Breast epithelium (tissue), 3 donors: Measurements from ENCODE around the gene GRIK4.

Experiments used
- POLR2A ChIP-seq: fragments of 450-650 bp; IDR thresholded peaks from one replicate; pipeline ENCODE4 v1.6.1; 2016; ENCODE audit warnings: antibody characterized with exemption, mild to moderate bottlenecking, moderate library complexity
- TF ChIP-seq, protein P1 (sequence below), 3 donors: fragments of 450-650 bp; IDR thresholded peaks; one replicate each; pipeline ENCODE4 v1.5.1; 2016 to 2017; ENCODE audit warnings: antibody characterized with exemption in 3 of 3, mild to moderate bottlenecking in 3 of 3, moderate library complexity in 3 of 3

DNA sequence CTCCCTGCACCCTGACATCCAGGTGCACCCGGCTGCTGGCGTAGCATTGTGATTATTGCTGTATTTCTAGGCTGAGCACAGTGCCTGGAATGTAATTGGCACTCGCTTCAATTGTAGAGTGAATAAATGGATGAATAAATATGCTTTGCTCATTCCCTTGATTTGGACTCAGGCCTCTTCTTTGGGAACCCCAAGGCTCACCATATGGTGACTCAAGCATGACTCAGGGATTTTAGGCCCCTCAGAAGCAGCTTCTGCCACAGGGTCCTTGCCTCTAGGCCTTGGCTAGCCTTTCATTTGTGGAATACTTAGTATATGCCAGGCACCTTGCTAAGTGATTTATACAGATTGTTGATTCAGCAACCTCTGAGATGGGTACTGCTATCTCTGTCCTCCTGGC lies 78.9 kb downstream of the GRIK4 start:
- TF ChIP-seq, protein P1, sequence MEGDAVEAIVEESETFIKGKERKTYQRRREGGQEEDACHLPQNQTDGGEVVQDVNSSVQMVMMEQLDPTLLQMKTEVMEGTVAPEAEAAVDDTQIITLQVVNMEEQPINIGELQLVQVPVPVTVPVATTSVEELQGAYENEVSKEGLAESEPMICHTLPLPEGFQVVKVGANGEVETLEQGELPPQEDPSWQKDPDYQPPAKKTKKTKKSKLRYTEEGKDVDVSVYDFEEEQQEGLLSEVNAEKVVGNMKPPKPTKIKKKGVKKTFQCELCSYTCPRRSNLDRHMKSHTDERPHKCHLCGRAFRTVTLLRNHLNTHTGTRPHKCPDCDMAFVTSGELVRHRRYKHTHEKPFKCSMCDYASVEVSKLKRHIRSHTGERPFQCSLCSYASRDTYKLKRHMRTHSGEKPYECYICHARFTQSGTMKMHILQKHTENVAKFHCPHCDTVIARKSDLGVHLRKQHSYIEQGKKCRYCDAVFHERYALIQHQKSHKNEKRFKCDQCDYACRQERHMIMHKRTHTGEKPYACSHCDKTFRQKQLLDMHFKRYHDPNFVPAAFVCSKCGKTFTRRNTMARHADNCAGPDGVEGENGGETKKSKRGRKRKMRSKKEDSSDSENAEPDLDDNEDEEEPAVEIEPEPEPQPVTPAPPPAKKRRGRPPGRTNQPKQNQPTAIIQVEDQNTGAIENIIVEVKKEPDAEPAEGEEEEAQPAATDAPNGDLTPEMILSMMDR (IDR thresholded peaks at IDR 0.05), result no peak
- no peak for TF ChIP-seq POLR2A
